SK-N-SH (cell line): ENCODE measurements around the gene LHFPL6. TPM values are rescaled to one million over a fixed set of nuclear protein-coding genes. Genes with fewer than 3 reads are reported as not detected.

Experiments used
- CTCF ChIA-PET: fragments of 300-600, 350-600 bp; formaldehyde crosslinking; extraction: SDS; loops from one replicate; lab custom pipeline; 2021; lab: Yijun Ruan, JAX
- POLR2A ChIA-PET: fragments of 350-600 bp; sonication (Branson Sonifier 250); formaldehyde crosslinking; extraction: SDS; loops from one replicate; lab custom pipeline; 2020; ENCODE audit warnings: antibody characterized with exemption, inconsistent platforms; lab: Yijun Ruan, JAX
- DNase-seq: peaks from one replicate; pipeline ENCODE4 v3.0.0; 2012
- H2AFZ ChIP-seq: fragments of 200-600 bp; sonication (generic); 2 replicates; pipeline ENCODE4 v1.8.1; 2016; ENCODE audit warnings: antibody characterized with exemption, mild to moderate bottlenecking, low read depth
- H3F3A ChIP-seq: fragments of 200-600 bp; sonication (generic); replicated peaks from 2 replicates; pipeline ENCODE3; 2016; ENCODE audit warnings: antibody characterized with exemption, mild to moderate bottlenecking; ENCODE audit not compliant: insufficient read depth
- H3K27ac ChIP-seq, 2 experiments: fragments of 200-500 bp in 1 of 2; fragments of 200-600 bp in 1 of 2; sonication (Bioruptor generic) in 1 of 2; sonication (generic), shearing (Covaris generic) in 1 of 2; 2 replicates each; pipeline versions ENCODE4 v1.5.1 to v1.6.1; 2014 to 2016; ENCODE audit warnings: low read depth in 2 of 2, inconsistent platforms in 1 of 2, low read length in 1 of 2, mild to moderate bottlenecking in 1 of 2, mixed read lengths in 1 of 2
- H3K27me3 ChIP-seq: fragments of 200-600 bp; sonication (generic), shearing (Covaris generic); 2 replicates; pipeline ENCODE4 v1.6.1; 2016; ENCODE audit warnings: mixed run types; ENCODE audit not compliant: insufficient read depth
- H3K36me3 ChIP-seq, 2 experiments: fragments of 200-500 bp in 1 of 2; fragments of 200-600 bp in 1 of 2; sonication (Bioruptor generic) in 1 of 2; sonication (generic) in 1 of 2; replicated peaks in 1 of 2; 2 replicates each; pipeline versions ENCODE3 to v1.5.1; 2014 to 2016; ENCODE audit warnings: low read length in 1 of 2, mild to moderate bottlenecking in 1 of 2; ENCODE audit not compliant: insufficient read depth in 2 of 2, control insufficient read depth in 1 of 2
- H3K4me1 ChIP-seq, 2 experiments: fragments of 200-500 bp in 1 of 2; fragments of 200-600 bp in 1 of 2; sonication (Bioruptor generic) in 1 of 2; sonication (generic), shearing (Covaris generic) in 1 of 2; 2 replicates each; pipeline versions ENCODE4 v1.5.1 to v1.6.1; 2014 to 2016; ENCODE audit warnings: low read depth in 1 of 2, low read length in 1 of 2, mixed run types in 1 of 2; ENCODE audit not compliant: insufficient read depth in 2 of 2, control insufficient read depth in 1 of 2
- H3K4me2 ChIP-seq: fragments of 200-600 bp; sonication (generic), shearing (Covaris generic); 2 replicates; pipeline ENCODE4 v1.6.1; 2017; ENCODE audit warnings: mixed run types
- H3K4me3 ChIP-seq, 2 experiments: fragments of 200-500 bp in 1 of 2; fragments of 200-600 bp in 1 of 2; sonication (Bioruptor generic) in 1 of 2; sonication (generic), shearing (Covaris generic) in 1 of 2; 2 replicates each; pipeline versions ENCODE4 v1.5.1 to v1.8.1; 2014 to 2016; ENCODE audit warnings: low read depth in 2 of 2, inconsistent platforms in 1 of 2, low read length in 1 of 2, mild to moderate bottlenecking in 1 of 2, mixed read lengths in 1 of 2, moderate library complexity in 1 of 2
- H3K79me2 ChIP-seq: fragments of 200-600 bp; sonication (generic); 2 replicates; pipeline ENCODE4 v1.8.1; 2017; ENCODE audit warnings: mild to moderate bottlenecking; ENCODE audit not compliant: insufficient read depth
- H3K9ac ChIP-seq: fragments of 200-600 bp; sonication (generic); 2 replicates; pipeline ENCODE4 v1.6.1; 2017; ENCODE audit warnings: mixed run types
- H3K9me2 ChIP-seq: fragments of 200-600 bp; sonication (generic); 2 replicates; pipeline ENCODE4 v1.6.1; 2017; ENCODE audit warnings: mixed run types
- H3K9me3 ChIP-seq: fragments of 200-600 bp; sonication (generic); 2 replicates; pipeline ENCODE4 v1.6.1; 2017; ENCODE audit warnings: mixed run types, mild to moderate bottlenecking, moderate library complexity
- H4K20me1 ChIP-seq: fragments of 200-600 bp; sonication (generic); 2 replicates; pipeline ENCODE4 v1.6.1; 2017; ENCODE audit warnings: mild to moderate bottlenecking, mixed run types; ENCODE audit not compliant: insufficient read depth
- CTCF ChIP-seq: fragments of 200-600 bp; sonication (generic); IDR thresholded peaks from 2 replicates; pipeline ENCODE4 v1.6.1; 2017; ENCODE audit warnings: antibody characterized with exemption, mild to moderate bottlenecking, moderate library complexity
- ELF1 ChIP-seq: IDR thresholded peaks from 2 replicates; pipeline ENCODE4 v1.4.0; 2012
- EP300 ChIP-seq, 2 experiments: IDR thresholded peaks; 2 replicates each; pipeline versions ENCODE4 v1.4.0 to v1.6.1; 2012; ENCODE audit warnings: borderline replicate concordance in 1 of 2, low read depth in 1 of 2, low read length in 1 of 2
- EZH2phosphoT487 ChIP-seq: fragments of 200-600 bp; sonication (generic); IDR thresholded peaks from 2 replicates; pipeline ENCODE4 v1.6.1; 2017; ENCODE audit warnings: low read depth, mixed run types, mild to moderate bottlenecking, antibody characterized with exemption, moderate library complexity, borderline replicate concordance
- GABPA ChIP-seq: IDR thresholded peaks from 2 replicates; pipeline ENCODE4 v1.4.0; 2012; ENCODE audit warnings: low read depth, mild to moderate bottlenecking
- GATA2 ChIP-seq: sonication (generic); formaldehyde crosslinking; IDR thresholded peaks from 2 replicates; pipeline ENCODE4 v1.5.0; 2020; ENCODE audit warnings: mild to moderate bottlenecking, missing genetic modification reagents
- JUND ChIP-seq: IDR thresholded peaks from 2 replicates; pipeline ENCODE4 v1.4.0; 2012
- MAX ChIP-seq: IDR thresholded peaks from 2 replicates; pipeline ENCODE4 v1.4.0; 2012; ENCODE audit warnings: low read depth
- MEF2A ChIP-seq: IDR thresholded peaks from 2 replicates; pipeline ENCODE4 v1.4.0; 2012; ENCODE audit warnings: low read depth, borderline replicate concordance
- MXI1 ChIP-seq: IDR thresholded peaks from 2 replicates; pipeline ENCODE4 v1.6.1; 2012; ENCODE audit warnings: mild to moderate bottlenecking, low read depth, low read length, improper control_type of control experiment
- RAD21 ChIP-seq: IDR thresholded peaks from 2 replicates; pipeline ENCODE4 v1.6.1; 2012; ENCODE audit warnings: mild to moderate bottlenecking, low read length
- RCOR1 ChIP-seq: fragments of 150-350 bp; IDR thresholded peaks from 2 replicates; pipeline ENCODE4 v1.6.1; 2017; ENCODE audit warnings: antibody characterized with exemption, low read length
- SIN3A ChIP-seq: IDR thresholded peaks from 2 replicates; pipeline ENCODE4 v1.6.1; 2012; ENCODE audit warnings: low read depth, mild to moderate bottlenecking, low read length, moderate library complexity, borderline replicate concordance
- TEAD4 ChIP-seq: IDR thresholded peaks from 2 replicates; pipeline ENCODE4 v1.4.0; 2012; ENCODE audit warnings: mild to moderate bottlenecking, borderline replicate concordance; ENCODE audit not compliant: insufficient read depth
- WGBS: methylation state at CpG from one replicate; pipeline ENCODE4 v1.1.6; 2017; ENCODE audit warnings: low lambda C conversion rate; 5-methylcytosine and 5-hydroxymethylcytosine counted together
- polyA plus RNA-seq, 3 experiments: library from polyadenylated mRNA; depleted of rRNA; stranded (reverse); fragments of >200 nt; gene quantifications; 2 replicates each; pipeline ENCODE4 v1.2.3, GENCODE V29; 2012
- TF ChIP-seq, protein P1 (sequence below): IDR thresholded peaks from 2 replicates; pipeline ENCODE4 v1.4.0; 2012; ENCODE audit warnings: low read depth, borderline replicate concordance
- TF ChIP-seq, protein P2 (sequence below): IDR thresholded peaks from 2 replicates; pipeline ENCODE4 v1.6.1; 2012; ENCODE audit warnings: mild to moderate bottlenecking, low read depth, low read length, moderate library complexity
- TF ChIP-seq, protein P3 (sequence below): IDR thresholded peaks from 2 replicates; pipeline ENCODE4; 2012

LHFPL6 gene
- polyA plus RNA-seq, 1 of the 3 experiments (the other 2 are of a cell fraction), result 22.2 TPM

DNA sequence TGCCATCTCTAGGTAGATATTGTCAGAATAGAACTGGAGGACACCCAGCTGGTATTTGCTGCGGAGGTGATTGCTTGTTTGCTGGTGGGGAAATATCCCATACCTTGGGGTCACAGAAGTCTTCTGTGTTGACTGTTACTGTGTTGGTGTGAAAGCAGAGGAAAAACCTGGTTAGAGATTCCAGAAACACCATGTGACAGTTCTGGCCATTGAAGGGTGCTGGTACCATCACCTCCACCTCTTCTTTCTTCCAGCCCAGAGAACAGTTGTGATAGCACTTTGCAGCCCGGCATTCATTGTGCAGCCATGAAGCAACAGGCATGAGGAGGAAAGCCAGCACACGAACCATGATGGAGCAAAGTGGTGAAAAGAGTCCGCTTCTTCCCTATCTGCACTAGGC lies 4.9 kb upstream of the LHFPL6 start:
- POLR2A ChIA-PET, result no interaction called here
- H3K9me3 ChIP-seq, result no peaks in the 10 kb centered on the region
- no peak for DNase-seq
- no peaks in the 10 kb centered on the region for H3F3A ChIP-seq
- no peak overlapping the region for H3K9ac ChIP-seq
- no peaks in the 10 kb centered on the region for H3K9me2 ChIP-seq
- H3K27me3 ChIP-seq, result no peaks in the 10 kb centered on the region
- CTCF ChIA-PET, result interaction anchor here (2.0 to 6.2 kb wide), 2 partner anchors 8 to 10 kb away, joined by 5 to 30 read pairs; no protein-coding TSS in a partner anchor
- no peak overlapping the region for H3K4me3 ChIP-seq
- H3K4me1 ChIP-seq, result peaks cover 0 to 7% of the 10 kb centered on the region in 2 experiments; a peak in 1 of 4 replicates
- TF ChIP-seq, protein P1, sequence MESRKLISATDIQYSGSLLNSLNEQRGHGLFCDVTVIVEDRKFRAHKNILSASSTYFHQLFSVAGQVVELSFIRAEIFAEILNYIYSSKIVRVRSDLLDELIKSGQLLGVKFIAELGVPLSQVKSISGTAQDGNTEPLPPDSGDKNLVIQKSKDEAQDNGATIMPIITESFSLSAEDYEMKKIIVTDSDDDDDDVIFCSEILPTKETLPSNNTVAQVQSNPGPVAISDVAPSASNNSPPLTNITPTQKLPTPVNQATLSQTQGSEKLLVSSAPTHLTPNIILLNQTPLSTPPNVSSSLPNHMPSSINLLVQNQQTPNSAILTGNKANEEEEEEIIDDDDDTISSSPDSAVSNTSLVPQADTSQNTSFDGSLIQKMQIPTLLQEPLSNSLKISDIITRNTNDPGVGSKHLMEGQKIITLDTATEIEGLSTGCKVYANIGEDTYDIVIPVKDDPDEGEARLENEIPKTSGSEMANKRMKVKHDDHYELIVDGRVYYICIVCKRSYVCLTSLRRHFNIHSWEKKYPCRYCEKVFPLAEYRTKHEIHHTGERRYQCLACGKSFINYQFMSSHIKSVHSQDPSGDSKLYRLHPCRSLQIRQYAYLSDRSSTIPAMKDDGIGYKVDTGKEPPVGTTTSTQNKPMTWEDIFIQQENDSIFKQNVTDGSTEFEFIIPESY, result no peak
- no peak for TF ChIP-seq EP300 (IDR thresholded peaks at IDR 0.05; ENCODE audit: borderline replicate concordance in 1 of 2, low read depth in 1 of 2, low read length in 1 of 2)
- no peak for TF ChIP-seq RCOR1
- TF ChIP-seq RAD21, result no peak
- 76% methylated on average over 3 of the region's 4 CpGs for WGBS
- no peaks in the 10 kb centered on the region for H3K79me2 ChIP-seq
- H2AFZ ChIP-seq, result no peak overlapping the region
- H4K20me1 ChIP-seq, result no peaks in the 10 kb centered on the region
- no peak overlapping the region for H3K4me2 ChIP-seq
- H3K27ac ChIP-seq, result no peak overlapping the region
- no peaks in the 10 kb centered on the region for H3K36me3 ChIP-seq

- no peak for TF ChIP-seq MXI1
- no peak for TF ChIP-seq CTCF
- TF ChIP-seq, protein P2, sequence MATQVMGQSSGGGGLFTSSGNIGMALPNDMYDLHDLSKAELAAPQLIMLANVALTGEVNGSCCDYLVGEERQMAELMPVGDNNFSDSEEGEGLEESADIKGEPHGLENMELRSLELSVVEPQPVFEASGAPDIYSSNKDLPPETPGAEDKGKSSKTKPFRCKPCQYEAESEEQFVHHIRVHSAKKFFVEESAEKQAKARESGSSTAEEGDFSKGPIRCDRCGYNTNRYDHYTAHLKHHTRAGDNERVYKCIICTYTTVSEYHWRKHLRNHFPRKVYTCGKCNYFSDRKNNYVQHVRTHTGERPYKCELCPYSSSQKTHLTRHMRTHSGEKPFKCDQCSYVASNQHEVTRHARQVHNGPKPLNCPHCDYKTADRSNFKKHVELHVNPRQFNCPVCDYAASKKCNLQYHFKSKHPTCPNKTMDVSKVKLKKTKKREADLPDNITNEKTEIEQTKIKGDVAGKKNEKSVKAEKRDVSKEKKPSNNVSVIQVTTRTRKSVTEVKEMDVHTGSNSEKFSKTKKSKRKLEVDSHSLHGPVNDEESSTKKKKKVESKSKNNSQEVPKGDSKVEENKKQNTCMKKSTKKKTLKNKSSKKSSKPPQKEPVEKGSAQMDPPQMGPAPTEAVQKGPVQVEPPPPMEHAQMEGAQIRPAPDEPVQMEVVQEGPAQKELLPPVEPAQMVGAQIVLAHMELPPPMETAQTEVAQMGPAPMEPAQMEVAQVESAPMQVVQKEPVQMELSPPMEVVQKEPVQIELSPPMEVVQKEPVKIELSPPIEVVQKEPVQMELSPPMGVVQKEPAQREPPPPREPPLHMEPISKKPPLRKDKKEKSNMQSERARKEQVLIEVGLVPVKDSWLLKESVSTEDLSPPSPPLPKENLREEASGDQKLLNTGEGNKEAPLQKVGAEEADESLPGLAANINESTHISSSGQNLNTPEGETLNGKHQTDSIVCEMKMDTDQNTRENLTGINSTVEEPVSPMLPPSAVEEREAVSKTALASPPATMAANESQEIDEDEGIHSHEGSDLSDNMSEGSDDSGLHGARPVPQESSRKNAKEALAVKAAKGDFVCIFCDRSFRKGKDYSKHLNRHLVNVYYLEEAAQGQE, result no peak
- TF ChIP-seq RAD21, result no peak
- TF ChIP-seq SIN3A, result no peak
- TF ChIP-seq EZH2phosphoT487, result no peak
- TF ChIP-seq, protein P3, sequence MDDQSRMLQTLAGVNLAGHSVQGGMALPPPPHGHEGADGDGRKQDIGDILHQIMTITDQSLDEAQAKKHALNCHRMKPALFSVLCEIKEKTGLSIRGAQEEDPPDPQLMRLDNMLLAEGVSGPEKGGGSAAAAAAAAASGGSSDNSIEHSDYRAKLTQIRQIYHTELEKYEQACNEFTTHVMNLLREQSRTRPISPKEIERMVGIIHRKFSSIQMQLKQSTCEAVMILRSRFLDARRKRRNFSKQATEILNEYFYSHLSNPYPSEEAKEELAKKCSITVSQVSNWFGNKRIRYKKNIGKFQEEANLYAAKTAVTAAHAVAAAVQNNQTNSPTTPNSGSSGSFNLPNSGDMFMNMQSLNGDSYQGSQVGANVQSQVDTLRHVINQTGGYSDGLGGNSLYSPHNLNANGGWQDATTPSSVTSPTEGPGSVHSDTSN, result no peak
- TF ChIP-seq ELF1, result no peak
- no peak for TF ChIP-seq MEF2A
- TF ChIP-seq MAX, result no peak
- TF ChIP-seq EP300 (IDR thresholded peaks at IDR 0.05; ENCODE audit: borderline replicate concordance in 1 of 2, low read depth in 1 of 2, low read length in 1 of 2), result no peak
- TF ChIP-seq JUND, result no peak
- no peak for TF ChIP-seq GATA2
- no peak for TF ChIP-seq GABPA
- no peak for TF ChIP-seq TEAD4
Observed at GRCh38 chr13:39605677-39606320, 2.8 kb upstream of the LHFPL6 start.

More at GRCh38 chr13:39605677-39606320, 2.8 kb upstream of the LHFPL6 start:
- ChIA-PET POLR2A (no interaction called here), CTCF (interaction anchor here (1.7 to 6.2 kb wide), 3 partner anchors 10 to 190 kb away, joined by 5 to 30 read pairs (median 7); no protein-coding TSS in a partner anchor)
- H3K27ac ChIP-seq, result no peak overlapping the region
- H3K4me1 ChIP-seq, result peaks cover 0 to 9% of the 10 kb centered on the region in 2 experiments; a peak in 2 of 4 replicates
- H3K4me2 ChIP-seq, result no peak overlapping the region
- DNase-seq, result no peak
- H3K9ac ChIP-seq, result no peak overlapping the region
- H3K9me2 ChIP-seq, result no peaks in the 10 kb centered on the region
- no peak overlapping the region for H3K4me3 ChIP-seq
- no peaks in the 10 kb centered on the region for H3F3A ChIP-seq
- no peaks in the 10 kb centered on the region for H4K20me1 ChIP-seq
- 81% methylated on average over 3 of the region's 3 CpGs for whole genome bisulfite sequencing
- no peaks in the 10 kb centered on the region; the same call in 1 of the 2 replicates for H3K79me2 ChIP-seq
- H2AFZ ChIP-seq, result no peak overlapping the region
- no peaks in the 10 kb centered on the region for H3K27me3 ChIP-seq
- no peaks in the 10 kb centered on the region for H3K9me3 ChIP-seq
- H3K36me3 ChIP-seq, result no peaks in the 10 kb centered on the region
